LoVo (cell line): Measurements from ENCODE around the gene RNF150.

ENCODE experiments used
- DNase-seq: peaks from one replicate; pipeline ENCODE4 v3.0.0-alpha.2; 2016; ENCODE audit warnings: low spot score

The RNF150 gene

DNA sequence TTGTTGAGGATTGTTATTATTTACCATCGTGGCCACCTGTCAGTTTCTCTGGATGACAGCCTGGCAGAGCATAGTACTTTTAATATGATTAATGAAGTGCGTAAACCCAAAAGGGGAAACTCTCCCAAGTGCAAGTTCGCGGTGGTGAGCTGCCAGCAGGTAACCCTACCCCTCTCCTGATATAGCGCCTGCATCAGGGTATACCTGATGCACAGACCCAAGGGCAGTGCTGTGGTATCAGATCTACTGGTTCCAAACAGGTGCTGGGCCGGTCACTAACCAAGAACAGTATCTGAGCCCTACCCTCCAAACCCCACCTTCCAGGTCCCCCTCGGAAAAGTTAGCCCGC is 1.6 kb downstream of the RNF150 start:
- DNase-seq: no peak

DNA sequence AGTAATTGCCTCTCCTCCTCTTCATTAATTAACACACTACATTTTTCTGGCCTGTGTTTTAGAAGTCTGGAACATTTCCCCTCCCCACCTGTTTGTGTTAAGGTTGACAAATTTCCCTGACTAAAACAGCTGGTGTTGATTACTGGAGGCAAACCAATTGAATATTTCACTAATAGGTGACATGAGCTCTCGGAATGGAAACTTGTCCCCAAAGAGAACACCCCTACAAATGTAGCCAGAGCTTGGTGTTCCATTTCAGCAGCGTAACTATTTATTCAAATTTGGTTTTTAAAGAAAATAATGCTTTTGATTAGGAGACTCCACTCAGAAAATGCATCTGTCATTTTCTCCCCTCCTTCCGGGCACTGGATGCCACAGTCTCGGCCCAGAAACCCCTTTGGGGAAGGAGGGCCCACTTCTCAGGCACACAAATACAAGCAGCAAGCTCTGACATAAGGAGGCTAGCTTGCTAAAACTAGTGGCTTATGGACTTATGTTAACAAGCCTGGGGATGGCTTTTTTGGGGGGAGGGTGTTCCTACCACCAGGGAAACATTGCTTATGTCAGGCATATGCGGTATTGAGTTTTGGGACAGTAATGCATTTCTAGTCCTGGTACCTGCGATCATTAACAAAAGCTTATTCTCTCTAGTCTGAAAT is 2.2 kb downstream of the RNF150 start:
- DNase-seq: no peak

DNA sequence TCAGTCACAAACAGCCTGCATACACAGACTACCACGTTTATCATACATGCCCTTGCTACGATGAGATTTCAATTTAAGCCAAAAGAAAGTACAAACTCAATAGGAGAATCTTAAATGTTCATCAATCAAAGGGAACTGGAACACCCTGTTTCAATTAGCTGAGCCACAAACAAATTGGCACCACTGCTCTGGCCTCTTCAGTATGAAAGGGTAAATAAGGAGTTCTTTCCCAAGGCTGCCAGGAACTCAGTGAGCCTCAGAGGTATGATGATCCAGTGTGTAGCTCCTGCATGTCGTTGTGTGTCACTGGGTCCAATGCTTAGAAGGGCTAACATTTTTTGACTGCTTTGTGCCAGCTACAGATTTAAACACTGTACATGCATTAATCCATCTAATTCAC is 5.4 kb downstream of the RNF150 start:
- DNase-seq: no peak

DNA sequence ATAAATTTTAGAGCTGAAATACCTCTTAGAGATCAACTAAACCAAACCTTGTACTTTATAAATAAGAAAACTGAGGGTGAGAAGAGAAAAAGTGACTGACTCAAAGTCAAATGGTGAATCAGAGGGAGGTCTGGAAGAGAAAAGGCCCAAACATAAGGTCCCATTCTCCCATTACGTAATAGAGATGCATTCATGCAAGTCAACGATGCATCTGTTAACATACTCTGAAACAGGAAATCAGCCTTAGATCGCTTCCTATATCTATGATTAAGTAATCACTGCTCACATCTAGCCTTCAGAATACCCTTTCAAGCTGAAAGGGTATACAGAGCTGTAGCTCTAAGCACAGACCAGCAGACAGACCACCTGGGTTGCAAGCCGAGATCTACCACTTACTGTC is 6.5 kb downstream of the RNF150 start:
- DNase-seq: no peak

DNA sequence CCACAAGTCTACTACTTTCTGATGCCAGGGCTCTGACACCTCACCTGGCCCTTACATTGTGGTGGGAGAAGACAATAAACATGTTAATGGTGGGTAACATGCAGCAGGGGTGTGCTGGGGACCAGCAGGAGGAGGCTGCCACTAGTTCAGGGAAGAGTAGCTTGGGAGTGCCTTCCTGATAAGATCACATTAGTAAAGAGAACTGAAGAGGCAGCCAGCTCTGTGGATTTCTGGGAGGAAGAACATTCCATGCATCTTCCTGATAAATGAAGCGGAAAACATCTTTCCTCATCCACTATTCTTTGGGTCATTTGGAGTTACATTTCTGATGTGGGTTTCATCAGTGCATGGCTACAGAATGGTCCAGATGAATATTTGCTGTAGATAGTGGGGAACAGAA is 9.0 kb downstream of the RNF150 start:
- no peak for DNase-seq

DNA sequence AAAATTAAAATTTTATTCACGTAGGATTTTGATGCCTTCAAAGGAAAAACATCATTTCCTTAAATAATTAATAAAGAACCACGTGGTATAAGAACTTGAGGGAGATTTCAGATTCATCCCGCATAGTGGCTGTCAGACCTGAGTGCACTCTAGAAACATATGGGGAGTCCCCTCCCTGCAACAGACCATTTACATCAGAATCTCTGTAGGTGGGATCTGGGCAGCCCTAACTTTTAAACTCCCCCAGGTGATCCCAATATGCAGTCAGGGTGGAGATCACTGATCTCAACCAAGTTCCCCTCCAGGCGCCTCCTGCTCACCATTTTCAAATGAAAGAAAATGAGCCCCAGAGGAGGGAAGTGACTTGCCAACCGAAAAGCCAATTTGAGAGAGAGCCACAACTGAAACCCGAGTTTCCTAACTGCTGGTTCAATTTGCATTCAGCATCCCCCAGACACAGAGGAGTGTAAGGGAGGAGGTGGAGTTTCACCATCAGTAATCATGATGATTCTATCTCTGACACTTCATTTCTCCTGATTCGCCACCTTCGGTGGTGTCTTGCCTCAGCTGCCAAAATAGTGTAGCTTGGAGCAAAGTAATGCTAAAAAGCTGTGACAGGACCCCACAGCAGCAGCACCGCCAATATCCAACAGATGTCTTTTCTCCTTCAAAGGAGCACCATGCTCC is 11.4 kb downstream of the RNF150 start:
- no peak for DNase-seq

DNA sequence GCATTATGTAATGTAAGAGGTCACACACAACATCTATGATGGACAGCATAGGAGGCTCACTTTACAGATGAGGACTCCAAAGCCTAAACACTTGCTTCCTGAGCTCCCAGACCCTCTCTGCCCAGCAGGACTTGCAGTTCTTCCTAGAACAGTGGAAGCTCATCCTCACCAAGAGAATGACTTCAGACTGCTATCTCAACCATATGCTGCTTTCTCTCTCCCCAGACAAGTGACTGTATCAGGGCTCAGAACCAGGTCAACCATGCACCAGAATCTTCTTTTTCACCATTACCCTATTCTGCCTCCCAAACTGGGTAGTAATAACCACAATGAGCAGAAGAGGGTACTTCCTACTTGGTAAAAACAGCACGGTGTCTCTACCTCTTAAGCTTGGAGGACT is 12.2 kb downstream of the RNF150 start:
- DNase-seq: no peak

DNA sequence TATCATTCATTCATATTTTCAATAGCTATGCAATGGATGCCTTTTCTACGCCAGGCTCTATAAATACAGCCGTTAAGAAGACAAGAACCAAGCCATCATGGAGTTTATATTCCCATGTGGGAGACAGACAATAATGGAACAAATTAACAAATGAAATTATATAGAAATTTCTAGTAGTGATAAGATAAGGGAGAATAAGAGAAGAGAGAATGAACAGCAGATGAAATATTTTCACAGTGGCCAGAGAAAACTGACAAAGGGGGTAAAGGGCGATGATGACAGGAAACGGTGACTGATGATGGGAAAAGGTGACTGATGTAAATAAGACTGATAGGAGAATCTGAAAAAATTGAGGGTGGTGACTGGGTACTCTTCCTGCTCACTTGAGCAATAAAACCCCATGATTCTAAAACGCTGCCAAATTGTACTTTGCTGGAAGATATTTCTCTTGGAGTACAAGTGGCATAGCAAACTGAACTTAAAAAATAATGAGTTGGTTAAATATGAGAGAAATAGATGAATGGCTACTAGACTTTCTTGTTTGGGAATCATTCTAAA is 13.2 kb downstream of the RNF150 start:
- no peak for DNase-seq

DNA sequence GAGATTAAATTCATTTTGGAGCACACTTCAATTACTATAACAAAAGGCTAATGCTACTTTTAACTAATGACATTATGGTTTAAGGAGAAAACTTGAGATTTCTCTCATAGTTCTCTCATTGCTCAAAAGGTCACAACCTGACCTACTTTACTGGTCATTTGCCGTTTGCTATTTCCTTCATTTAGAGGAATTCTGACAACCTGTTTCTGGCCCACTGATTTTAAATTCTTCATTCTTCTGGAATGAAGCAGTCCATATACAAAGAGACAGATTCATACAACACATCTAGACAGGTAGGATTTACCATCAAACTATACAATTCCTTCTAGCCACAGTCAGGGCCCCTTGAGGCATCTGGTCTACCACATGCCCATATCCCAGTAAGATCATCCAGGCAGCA is 14.2 kb downstream of the RNF150 start:
- no peak for DNase-seq

DNA sequence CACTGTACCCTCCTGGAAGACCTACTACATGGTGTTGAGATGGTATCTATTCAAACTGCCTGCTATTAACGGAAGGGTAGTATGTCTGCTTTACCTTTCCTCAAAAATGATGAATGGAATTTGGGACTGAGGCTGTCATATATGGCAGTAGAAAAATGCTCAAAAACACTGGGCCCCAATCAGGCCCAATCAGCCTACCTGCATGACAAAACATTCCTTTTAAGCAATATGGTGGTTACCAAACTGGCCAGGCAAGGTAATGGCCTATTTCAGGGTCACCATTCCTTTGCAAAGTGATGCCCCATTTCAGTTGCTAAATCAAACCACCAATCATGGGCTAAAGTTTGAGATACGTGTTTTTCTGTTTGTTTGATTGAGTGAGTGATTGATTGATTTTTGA is 14.9 kb downstream of the RNF150 start:
- DNase-seq: no peak

DNA sequence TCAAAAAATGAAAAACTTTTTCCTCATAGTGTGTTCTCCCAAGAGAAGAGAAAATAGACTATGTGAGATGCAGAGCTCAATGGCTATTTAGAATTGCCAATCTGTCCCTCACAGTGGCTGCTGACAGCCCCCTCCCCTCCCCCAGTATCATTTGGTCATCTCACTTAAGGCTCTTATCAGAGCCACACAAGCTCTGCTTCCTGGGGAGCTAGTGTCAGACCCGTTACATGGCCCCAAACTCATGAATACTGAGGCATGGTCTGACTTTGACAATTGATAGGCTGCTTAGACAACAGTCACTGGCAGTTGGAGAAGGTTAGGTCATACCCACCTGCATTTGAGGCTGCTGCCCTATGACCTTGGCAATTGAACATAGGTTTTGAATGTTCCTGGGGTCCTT is 15.3 kb downstream of the RNF150 start:
- no peak for DNase-seq

DNA sequence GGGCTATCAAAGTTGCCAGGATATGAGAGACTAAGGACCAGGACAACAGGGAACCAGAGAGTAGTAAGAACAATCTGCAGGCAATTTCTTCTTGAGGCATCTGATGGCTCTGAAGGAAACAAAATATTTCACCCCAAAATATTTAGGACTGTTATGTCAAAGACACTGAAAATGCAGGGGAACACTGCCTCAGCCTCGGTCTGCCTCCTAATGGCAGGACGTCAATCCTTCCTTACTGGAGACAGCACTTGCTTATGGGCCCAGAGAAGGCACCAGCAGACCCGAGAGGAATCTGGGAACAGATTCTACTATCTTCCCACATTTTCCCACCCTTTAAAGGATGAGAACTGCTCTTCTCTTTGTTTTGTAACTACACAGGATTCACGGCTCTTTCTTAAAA is 23.3 kb downstream of the RNF150 start:
- no peak for DNase-seq

DNA sequence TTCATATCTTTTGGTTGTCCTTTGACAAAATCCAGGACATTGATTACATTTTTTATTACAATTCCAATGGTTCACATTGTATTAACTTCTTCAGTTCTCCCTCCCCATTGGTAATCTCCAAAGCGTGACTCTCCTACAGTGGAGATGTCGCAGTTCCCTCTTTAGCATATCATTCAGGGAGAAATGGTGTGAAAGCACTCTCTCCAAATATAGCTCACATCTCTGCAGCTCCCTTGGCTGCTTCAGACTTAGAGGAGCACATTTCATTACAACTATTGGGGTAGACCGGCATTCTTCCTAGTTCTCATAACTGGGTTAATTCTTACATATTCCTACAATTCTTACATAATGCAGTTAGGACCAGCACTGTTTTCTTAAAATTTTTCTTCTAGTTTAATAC is 25.3 kb downstream of the RNF150 start:
- DNase-seq: no peak

DNA sequence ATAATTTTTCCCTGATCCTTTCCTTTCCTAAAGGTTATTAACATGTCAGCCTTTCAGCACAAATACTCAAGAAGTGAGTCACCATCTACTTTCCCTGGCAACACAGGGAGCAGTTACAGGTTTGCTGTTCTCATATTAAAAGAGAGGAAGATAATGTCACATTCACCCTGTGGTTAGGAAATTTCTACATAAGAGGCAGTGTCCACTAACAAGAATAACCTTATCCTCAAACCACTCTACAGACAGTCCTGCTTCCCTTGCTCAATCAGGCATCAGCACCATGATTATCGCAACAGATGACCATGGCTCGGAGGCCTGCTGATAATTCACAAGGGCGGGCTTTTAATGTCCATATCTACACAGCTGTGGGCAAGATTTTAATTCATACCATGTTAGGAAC is 30.9 kb downstream of the RNF150 start:
- peak; percentile 15 for DNase-seq

DNA sequence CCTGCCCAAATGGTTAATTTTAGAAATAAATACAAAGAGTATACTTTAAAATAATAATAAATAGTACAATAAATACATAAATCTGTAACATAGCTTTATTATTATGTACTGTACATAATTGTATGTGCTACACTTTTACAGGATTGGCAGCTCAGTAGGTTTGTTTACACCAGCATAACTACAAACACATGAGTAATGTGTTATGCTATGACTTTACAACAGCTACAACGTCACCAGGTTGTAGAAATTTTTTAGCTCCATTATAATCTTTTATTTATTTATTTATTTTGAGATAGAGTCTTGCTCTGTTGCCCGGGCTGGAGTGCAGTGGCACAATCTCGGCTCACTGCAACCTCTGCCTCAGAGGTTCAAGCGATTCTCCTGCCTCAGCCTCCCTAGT is 31.8 kb downstream of the RNF150 start:
- no peak for DNase-seq

DNA sequence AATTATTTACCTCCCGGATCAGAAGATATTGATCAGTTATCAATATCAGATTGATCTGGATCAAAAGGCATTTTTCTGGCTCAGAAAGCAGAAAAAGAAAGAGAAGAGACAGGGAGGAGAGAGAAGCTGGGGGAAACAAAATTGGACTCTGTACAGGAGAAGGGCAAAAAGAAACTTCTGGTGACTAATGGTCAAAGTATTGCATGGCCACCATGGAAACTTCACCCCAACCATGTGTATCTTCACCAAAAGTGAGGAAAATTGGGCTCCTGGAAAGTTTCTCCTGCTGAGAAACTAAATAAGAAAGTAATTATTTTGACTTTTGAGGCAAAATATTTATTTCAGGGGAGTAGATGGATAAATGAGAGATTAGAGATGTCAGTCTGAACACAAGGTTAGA is 33.9 kb downstream of the RNF150 start:
- no peak for DNase-seq

DNA sequence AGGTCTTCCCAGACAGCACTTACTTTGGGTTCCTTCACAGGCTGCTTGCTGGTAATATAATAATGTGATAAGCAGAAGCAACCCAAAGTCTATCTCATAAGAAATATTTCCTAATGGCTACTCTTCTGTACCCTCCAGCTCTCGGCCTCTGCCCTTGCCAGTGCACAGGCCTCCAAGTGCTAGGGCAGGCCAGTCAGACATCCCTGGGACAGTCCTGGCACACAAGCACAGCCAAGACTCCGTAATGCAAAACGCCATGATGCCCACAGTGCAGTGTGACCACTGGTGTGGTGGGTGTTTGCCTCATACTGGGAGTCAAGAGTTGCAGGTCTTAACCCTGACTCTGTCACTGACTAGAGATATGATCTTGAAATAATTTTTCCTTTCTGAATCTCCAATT is 35.1 kb downstream of the RNF150 start:
- DNase-seq: no peak

DNA sequence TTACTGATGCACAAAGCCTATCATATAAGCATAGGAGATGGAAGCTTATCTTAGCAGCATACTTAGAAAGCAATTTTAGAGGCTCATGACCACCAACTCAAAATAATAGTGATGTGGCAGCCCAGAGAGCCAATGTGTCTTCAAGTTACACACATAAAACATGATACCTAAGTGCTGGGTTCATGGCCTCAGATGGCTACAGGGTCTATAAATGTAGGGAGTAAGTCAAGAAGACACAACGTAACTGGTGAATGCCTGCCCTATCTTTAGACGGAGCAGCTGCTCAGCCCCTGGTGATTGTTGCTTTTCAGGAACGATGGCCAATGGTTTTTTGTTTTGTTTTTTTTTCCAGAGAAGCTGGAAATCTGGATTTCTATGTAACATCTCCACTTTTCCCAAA is 42.8 kb downstream of the RNF150 start:
- no peak for DNase-seq

DNA sequence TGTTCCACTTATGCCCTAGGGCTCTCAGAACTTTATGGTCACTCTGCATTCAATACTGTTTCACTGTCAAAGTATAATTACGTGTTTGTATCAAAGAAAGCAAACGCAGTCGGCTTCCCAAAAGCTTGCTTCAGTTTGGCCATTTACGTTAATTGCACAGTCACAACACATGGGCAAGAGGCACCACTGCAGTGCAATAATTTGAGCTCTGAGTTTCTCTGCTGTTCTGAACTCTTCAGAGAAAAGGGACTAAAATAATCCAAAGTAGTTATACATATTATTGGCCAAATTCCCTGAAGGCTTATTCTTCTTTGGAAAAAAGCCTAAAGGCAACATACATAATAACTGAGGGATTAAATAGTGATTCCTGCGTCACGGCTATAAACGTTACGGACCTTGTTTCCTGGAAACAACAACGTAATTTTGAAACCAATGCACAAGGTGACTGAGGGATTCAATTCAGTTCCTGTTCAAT is 51.3 kb downstream of the RNF150 start:
- DNase-seq: no peak

DNA sequence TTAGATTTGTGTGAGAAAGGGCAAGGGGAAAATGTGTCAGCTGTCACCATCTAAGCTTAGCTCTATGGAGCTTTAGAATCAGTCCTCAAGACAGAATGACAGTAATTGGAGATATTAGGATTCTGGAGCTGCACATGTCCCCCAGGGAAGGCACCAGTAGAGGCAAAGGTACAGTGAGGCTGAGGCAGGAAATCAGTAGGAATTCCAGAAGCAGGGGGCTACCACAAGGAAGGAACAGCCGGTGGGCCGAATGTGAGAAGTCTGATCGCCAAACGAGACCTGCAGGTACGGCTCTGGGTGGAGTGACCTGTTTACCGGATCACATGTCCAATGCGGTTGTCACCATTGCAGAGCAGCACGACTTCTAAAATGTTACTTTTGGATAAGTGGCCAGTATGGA is 52.6 kb downstream of the RNF150 start:
- no peak for DNase-seq

DNA sequence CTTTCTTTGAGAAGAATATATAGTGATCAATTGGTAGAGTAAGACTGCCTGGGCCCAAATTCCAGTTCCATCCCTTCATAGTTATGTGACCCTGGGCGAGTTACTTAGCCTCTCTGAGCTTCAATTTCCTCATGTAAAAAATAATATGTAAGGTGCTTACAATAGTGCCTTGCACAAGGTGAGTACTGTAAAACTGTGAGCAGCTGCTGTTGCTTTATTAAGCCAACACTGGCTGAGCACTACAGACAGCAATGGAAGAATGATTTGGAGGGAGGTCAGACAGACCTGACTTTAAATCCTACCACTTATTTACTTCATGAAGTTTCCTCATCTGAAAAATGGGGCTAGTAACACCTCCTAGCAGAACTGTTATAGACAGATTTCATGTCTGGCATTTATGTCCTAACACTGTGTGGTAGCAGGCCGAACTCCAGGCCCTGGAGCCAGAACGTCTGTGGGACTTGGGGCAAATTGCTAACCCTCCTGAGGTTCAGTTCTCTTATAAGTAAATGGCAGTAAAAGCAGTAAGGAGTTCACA is 53.8 kb downstream of the RNF150 start:
- DNase-seq: no peak

DNA sequence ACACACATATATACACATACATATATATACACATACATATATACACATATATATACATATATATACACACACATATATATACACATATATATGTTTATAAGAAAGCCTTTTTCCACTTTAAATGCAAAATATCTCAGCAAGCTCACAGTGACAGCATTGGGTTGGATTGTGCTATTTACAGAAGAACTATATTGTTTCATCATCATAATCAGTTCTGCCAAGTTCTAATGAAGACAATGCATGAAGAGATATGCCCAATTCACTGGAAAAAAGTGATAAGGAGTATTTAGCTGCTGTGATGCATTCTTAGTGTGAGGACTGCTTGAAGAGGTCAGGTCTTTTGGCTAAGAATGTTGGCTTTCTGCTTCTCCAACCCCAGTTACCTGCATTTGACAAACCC is 54.4 kb downstream of the RNF150 start:
- DNase-seq: no peak

DNA sequence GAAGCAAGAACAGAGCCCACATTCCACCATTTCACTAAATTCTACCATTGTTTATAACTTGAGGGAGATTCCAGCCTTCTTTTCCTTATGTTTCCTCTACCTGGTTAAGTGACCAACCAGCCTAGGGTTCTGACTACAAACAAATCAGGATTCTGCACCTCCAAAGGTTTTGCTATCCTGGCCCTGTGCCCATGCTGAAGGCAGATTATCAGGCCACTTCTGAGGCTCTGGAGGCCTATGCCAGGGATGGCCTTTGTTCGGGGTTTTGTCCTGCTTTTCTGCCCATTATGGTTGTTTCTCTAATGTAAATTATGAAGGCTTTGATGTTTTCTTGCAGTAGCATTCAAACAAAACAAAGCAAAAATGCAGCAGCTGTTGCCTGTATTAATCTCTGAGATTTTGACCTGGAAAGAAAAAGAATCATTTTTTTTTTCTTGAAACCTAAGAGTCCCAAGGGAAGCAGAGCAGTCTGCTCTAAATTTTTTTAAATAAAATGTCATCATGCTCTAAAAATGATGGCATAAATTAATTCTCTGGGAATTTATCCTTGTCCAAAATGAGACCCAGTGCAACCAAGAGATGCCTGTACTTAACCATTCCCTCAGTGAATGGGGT is 55.6 kb downstream of the RNF150 start:
- no peak for DNase-seq
